Activated CD8-positive, alpha-beta memory T cell treated with anti-CD3 and anti-CD28 coated beads, Interleukin-2, amount 50 U/mL, for 48 hours (primary cell): Measurements from ENCODE around the gene ISX.
A peak's percentile ranks its signal among the peaks of the same experiment; 100 is the strongest.
"Not testable (repeated sequence)": the region's sequence is repeated elsewhere in the genome, so short reads cannot be mapped to it uniquely, and the experiment has no call there.

ENCODE experiments used
- DNase-seq: peaks from one replicate; pipeline ENCODE4 v3.0.0-alpha.2; 2020

Gene ISX

GRCh38 chr22:35065796-35066218 lies at the start of gene ISX:
Gene ISX (plus strand): TSS chr22:35066158. CDS start chr22:35067088, 930 bp downstream.
- DNase-seq = no peak

- no peak for DNase-seq
Observed at GRCh38 chr22:35016909-35017308, 49.0 kb upstream of the ISX start.

DNA sequence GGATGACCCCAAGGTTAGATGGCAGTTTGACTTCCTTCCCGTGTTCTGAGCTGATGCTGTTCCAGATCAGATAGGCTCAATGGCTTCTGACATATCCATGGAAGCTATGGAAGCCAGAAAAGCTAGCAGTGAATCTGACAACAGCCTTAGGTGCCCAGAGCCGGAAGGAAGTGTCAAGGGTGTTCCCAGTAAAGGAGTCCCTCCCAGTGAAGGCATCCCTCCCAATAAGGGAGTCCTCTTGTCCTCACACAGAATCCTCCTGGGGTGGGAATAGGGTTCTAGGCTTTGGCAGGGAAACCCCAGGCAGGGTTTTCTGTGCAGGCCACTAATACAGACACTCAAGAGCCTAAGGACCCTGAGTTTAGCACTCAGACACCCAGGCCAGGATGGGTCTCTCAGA lies 47.0 kb upstream of the ISX start:
- DNase-seq = no peak

DNA sequence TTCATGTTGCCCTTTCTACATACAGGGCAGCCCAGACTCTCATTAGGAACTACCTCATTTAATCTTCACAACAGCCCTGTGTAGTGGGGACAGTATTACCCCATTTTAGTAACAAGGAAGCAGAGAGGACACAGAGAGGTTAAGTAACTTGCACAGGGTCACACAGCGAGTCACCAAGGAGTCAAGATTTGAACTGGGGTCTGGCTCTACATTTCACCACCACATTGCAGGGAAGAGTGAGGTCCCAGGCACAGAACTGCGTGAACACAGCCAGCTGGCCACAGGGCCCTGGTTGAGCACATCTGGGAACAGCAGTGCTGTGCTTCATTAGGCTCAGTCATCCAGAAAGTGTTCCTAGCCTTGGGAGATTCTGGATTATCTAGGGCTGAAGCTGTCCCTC lies 45.4 kb upstream of the ISX start:
- DNase-seq = no peak

- no peak for DNase-seq
Observed at GRCh38 chr22:35021161-35021560, 44.8 kb upstream of the ISX start.

DNA sequence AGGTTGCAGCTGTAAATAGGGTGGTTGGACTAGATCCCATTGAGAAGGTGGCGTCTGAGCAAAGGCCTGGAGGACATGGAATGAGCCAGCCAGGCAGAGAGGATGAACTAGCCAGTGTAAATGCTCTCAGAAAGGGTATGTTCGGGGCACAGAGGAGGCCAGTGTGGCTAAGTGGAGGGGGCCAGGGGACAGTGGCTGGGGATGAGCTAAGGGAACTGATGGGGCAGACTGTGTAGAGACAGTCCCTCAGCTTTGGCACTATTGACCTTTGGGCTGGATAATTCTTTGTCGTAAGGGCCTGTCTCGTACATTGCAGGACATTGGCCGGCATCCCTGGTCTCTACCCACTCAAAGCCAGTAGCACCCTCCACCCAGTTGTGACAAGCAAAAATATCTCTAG lies 43.7 kb upstream of the ISX start:
- no peak for DNase-seq

DNA sequence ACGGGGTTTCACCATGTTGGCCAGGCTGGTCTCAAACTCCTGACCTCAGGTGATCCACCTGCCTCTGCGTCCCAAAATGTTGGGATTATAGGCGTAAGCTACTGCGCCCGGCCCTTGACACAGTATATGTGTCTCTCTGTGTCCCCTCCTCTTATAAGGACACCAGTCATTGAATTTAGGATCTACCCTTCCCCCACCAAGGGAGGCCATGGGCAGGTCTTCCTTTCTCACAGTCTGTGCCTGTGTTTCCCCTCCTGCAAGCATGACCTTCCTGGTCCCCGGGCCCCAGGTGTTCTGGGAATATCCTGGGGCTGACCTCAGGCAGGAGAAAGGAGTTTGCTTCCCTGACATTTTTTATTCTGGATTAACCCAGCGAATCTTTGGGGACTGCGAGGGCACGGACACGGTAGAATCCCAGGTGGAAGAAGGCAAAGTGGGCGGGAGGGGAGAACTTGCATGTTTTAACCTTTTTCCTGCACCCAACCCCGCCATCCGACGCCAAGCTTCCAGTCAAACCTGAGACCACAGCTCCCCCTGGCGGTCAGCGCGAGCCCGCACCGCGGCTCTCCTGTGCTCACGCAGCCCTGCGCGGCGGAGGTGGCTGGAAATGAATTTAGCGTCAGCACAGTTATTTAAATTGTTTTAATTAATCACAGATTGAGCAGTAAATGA lies 42.1 kb upstream of the ISX start:
- peak; percentile 95 for DNase-seq

DNA sequence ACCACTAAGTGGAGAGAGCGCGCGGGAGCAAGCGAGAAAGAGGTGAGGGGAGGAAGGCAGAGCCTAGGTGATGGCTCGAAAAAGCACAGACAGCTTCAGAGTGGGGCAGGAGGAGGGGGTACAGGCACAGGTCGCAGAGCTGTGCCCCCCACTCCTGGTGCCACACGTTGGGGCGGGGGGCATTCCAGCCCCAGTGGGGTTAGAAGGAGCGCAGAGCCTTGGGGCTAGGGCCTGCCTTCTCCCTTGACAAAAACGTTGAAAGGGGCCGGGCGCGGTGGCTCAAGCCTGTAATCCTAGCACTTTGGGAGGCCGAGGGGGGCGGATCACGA lies 41.6 kb upstream of the ISX start:
- no peak for DNase-seq

DNA sequence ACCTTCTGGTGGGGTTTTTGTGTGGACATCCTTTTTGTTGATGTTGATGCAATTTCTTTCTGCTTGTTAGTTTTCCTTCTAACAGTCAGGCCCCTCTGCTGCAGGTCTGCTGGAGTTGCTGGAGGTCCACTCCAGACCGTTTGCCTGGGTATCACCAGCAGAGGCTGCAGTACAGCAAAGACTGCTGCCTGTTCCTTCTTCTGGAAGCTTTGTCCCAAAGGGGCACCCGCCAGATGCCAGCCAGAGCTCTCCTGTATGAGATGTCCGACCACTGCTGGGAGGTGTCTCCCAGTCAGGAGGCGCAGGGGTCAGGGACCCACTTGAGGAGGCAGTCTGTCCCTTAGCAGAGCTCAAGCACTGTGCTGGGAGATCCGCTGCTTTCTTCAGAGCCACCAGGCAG lies 35.8 kb upstream of the ISX start:
- DNase-seq = not testable (repeated sequence)

DNA sequence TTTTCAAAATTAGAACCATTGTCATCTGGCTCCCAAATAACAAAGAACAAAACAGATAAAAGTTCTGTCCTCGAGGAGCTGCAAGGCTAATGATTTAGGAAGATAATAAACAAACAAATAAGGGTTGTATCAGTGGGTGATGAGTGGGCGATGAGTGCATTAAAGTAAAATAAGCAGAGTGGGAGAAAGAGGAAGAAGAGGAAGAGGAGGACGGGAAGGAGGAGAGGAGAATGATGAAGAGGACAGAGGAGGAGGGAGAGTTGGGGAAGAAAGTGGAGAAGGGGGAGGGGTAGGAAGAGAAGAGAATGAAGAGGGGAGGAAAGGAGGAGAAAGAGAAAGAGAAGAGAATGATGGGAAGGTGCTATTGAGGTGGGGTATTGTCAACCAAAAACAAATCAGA lies 33.4 kb upstream of the ISX start:
- DNase-seq = no peak

DNA sequence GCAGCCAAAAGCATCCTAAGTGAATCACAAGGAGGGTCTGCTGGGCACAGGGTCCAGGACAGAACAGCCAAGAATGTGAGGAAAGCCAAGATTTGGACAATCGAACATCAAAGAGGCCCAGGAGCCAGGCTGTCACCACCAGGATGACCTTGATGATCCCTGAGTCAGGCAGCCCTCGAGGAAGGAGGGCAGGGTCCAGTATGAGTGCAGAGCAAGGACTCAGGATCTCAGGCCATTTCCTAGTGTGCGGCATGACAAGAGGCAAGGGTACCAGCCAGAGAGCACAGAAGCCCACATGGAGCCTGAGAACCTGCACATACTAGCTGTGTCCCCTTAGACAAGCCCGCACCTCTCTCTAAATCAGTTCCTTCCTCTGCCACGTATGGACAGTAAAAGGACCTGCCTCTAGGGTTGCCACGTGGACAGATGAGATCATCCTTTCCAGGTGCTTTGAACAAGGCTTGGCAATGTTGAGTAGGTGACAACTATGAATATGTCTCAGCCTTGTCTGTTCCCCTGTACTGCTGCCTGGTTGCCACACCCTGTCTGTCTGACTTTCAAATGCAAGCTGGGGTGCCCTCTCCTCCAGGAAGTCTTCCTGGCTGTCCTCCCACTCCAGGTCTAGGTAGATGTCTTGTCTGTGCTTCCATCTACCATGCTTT lies 32.2 kb upstream of the ISX start:
- no peak for DNase-seq

DNA sequence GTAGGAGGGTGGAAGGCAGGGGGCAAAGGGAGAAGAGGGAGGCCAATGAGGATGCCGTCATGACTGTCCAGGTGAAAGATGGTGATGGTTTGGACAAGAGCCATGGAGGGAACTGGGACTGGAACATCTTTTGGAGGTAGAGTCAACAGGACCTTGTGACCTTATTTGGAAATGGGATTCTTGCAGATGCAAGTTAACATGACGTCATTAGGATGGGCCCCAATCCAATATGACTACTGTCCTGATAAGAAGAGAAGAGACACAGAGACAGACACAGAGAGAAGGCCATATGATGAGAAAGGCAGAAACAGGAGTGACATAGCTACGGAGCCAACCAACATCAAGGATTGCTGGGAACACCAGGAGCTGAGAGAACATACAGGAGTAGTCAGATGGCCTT lies 31.0 kb upstream of the ISX start:
- DNase-seq = no peak

DNA sequence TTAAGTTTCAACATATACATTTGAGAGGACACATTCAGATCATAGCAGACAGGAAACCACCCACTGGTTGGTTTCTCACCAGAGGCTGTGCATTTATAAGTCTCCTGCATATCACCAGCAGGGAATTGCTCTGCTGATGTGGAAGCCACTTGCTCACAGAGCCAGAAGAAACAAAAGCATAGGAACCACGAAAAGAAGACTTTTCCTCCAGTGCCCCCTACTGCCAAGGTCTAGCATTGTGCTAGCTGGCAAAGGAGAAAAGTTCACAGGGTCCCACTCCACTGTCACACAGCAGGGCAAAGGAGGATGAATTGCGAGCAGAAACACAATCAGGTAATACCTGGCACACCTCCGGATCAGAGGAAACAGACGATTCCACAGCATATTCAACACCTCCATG lies 28.9 kb upstream of the ISX start:
- no peak for DNase-seq

GRCh38 chr22:35039625-35040024 lies 26.3 kb upstream of the ISX start:
- no peak for DNase-seq

DNA sequence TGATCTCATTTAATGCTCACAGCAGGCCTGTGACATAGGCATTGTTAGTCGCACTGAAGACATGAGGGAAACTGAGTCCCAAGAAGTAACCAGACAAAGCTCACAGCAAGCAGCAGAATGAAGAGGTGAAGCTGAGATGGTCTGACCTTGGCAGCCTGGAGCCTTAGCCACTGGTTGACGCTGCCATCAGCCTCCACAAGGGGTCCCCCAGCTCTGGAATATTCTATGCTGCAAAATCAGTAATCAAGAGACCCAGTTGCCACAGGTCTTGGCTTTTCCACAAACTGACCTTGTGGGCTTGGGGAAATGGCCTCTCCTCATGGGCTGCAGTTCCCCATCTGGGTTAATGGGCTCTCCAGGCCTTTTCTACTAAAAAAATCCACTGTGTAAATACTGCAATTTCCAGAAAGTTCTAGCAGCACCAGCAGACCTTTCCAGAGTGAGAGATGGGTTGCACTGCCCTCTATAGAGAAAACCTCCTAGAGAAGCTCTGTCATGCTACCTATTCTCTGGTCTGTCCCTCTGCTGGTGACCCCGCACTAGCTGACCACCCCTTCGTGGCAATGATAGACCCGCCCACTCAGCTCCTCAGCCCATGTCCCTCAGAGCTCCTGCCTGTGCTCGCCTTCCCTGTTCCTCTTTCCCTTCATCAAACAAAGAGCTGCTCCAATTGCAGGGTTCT lies 22.6 kb upstream of the ISX start:
- no peak for DNase-seq

DNA sequence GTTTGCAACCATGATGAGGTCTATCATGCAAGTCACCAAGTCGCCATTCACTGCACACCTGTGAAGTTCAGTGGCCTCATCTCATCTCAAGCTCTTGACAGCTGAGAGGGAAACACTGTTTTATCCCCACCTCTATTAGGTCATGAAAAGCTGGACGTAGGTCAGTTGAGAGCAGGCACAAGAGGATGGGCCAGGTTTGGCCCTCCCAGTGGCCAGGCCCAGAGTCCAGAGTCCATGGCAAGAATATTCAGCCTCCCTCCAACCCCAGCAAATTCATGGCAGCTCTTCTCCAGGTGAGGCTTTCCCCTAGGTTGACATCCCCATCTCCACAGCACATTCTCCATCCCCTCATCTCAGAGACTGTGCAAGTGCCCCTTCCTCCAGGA lies 22.0 kb upstream of the ISX start:
- no peak for DNase-seq

DNA sequence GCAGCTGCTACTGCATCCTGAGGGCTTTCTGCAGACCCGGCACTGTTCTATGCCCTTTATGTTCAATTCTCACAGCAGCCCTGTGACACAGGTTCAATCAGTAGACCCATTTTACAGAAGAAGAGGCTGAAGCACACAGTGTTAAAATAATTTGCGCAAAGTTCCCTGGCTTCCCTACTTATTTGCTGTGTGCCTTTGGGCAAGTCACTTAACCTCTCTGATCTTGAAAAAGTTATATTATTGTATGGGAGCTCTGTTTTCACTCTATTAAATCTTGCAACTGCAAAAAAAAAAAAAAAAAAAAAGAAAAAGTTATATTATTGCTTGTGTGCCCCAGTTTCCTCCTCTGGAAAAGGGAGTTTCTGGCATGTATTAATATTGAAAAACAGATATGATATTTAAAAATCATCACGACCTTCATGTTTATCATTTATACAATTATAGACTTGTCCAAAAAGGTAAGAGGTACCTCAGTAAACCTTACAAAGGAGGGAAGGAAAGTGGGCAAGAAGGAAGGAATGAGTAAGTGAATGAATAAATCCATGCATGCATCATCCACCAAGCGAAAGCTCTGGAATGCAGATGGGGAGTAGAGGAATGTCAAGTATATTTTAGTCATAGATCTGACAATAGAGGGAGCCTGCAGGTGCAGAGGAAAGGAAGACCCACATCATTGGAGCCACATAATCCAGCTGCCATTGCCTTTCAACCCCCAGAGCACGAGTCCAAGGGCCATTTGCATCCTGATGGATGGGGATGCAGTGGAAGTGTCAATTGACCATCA lies 21.2 kb upstream of the ISX start:
- no peak for DNase-seq

- DNase-seq = no peak
Observed at GRCh38 chr22:35045451-35045850, 20.5 kb upstream of the ISX start.

DNA sequence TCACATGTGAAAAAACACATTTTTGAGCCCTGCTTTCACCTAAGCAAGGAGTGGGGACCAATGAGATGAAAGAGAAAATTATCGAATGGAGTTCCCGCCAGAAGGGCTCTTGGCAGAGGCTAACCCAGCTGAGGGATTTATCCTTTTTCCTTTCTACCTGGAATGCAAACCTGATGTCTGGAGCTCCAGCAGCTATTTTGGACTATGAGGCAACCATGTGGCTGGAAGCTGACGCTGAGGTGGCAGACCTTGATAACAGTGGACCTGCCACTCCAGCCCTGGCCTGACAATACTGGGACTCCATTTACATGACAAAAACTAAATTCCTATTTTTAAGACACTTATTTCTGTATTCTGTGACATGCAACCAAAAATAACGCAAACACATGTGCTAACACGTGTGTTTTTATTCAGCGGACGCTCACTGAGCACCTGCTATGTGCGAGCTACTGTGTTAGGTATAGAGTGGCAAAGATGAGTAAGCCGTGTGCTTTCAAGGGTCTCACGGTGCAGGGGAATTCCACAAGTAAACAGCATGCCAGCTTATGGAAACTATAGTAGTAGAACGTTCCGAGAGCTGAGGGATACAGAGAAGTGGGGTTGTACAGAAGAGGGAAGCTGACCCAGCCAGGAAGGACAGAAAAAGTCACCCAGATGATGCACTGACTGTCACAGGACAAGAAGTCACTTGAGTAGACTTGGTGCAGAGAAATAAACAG lies 19.1 kb upstream of the ISX start:
- no peak for DNase-seq

DNA sequence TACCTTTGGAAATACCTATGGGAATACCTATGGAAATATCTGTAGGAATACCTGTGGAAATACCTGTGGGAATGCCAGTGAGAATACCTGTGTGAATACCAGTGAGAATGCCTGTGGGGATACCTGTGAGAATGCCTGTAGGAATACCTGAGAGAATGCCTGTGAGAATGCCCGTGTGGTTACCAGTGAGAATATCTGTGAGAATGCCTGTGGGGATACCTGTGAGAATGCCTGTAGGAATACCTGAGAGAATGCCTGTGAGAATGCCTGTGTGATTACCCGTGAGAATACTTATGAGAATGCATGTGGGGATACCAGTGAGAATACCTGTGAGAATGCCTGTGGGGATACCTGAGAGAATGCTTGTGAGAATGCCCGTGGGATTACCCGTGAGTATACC lies 15.9 kb upstream of the ISX start:
- not testable (repeated sequence) for DNase-seq

DNA sequence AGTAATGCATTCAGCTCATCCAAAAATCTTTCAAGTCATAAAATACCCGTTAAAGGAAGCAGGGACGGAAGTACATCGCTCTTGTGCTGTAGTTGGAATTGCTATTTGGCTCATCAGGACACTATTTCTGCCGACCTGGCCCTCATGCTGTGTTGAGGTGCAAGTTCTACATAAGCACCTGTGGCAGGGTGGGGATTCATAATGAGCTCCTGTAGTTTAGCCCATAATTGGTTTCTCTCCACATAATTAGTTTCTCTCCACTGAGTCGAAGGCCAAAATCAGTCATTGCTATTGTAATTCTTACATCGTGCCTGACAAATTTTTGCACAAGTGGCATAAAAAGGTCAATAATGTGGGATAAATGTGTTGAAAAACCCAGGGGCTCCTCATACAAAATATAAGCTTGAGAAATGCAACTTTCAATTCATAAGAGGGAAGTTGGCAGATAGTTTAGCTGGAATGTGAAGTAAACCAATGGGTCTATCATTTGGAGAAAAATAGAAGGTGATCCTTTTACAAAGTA lies 14.9 kb upstream of the ISX start:
- no peak for DNase-seq

GRCh38 chr22:35051791-35052190 lies 14.2 kb upstream of the ISX start:
- no peak for DNase-seq
